Lower lobe of right lung (tissue), 2 donors: ENCODE measurements around the gene MPO. TPM values are rescaled to one million over a fixed set of nuclear protein-coding genes. Genes with fewer than 3 reads are reported as not detected.

Experiments
- ATAC-seq, 2 donors: fragments of 200-7000 bp; cut with Tn5 transposase; one replicate each; pipeline ENCODE4 v1.9.1; 2020 to 2022; ENCODE audit warnings: mild to moderate bottlenecking in 2 of 2, moderate library complexity in 2 of 2
- DNase-seq: peaks from one replicate; pipeline ENCODE4 v3.0.0-alpha.2; 2020
- H3K27ac ChIP-seq: fragments of 200-600 bp; one replicate; pipeline ENCODE4 v1.8.0; 2022
- H3K27me3 ChIP-seq: fragments of 200-600 bp; one replicate; pipeline ENCODE4 v1.8.0; 2022; ENCODE audit warnings: low read depth
- H3K36me3 ChIP-seq: fragments of 200-600 bp; one replicate; pipeline ENCODE4 v1.8.0; 2022; ENCODE audit warnings: mild to moderate bottlenecking
- H3K4me1 ChIP-seq: fragments of 200-600 bp; one replicate; pipeline ENCODE4 v1.8.0; 2022
- H3K4me3 ChIP-seq: fragments of 200-600 bp; one replicate; pipeline ENCODE4 v1.8.0; 2022; ENCODE audit warnings: mild to moderate bottlenecking
- H3K9me3 ChIP-seq: fragments of 200-600 bp; one replicate; pipeline ENCODE4 v1.8.0; 2022
- intact Hi-C: fragments of 100-400 bp; cut with DNase I; formaldehyde crosslinking; loops from one replicate; pipeline ENCODE4 v1.11.0; 2022
- total RNA-seq: library from RNA; stranded (reverse); fragmentation: NEBNext Ultra II Directional; extraction: Animal tissue kit (Norgen Biotek cat#: 25700); gene quantifications from one replicate; pipeline ENCODE4 v1.2.1, GENCODE V29; 2021
- TF ChIP-seq, protein P1 (sequence below): fragments of 200-600 bp; IDR thresholded peaks from one replicate; pipeline ENCODE4 v1.8.0; 2022; ENCODE audit warnings: antibody characterized with exemption, mild to moderate bottlenecking
- donor health status: DM: no; HTN: yes; CAD: no; lungs with severe emphysema.

MPO gene
- total RNA-seq, 1 donor from 2014 or later = 1.1 TPM

GRCh38 chr17:58229881-58230280 lies 50.9 kb downstream of the MPO start:
- ATAC-seq = no peak
- intact Hi-C loops = no loop called here

GRCh38 chr17:58229384-58229783 lies 51.4 kb downstream of the MPO start:
- Histone ChIP-seq H3K4me1 (no peaks in the 10 kb centered on the region), H3K36me3 (no peaks in the 10 kb centered on the region), H3K27ac (no peak overlapping the region), H3K27me3 (peaks cover 10% of the 10 kb centered on the region), H3K9me3 (no peaks in the 10 kb centered on the region), H3K4me3 (no peak overlapping the region)
- intact Hi-C loops = no loop called here
- TF ChIP-seq, protein P1, sequence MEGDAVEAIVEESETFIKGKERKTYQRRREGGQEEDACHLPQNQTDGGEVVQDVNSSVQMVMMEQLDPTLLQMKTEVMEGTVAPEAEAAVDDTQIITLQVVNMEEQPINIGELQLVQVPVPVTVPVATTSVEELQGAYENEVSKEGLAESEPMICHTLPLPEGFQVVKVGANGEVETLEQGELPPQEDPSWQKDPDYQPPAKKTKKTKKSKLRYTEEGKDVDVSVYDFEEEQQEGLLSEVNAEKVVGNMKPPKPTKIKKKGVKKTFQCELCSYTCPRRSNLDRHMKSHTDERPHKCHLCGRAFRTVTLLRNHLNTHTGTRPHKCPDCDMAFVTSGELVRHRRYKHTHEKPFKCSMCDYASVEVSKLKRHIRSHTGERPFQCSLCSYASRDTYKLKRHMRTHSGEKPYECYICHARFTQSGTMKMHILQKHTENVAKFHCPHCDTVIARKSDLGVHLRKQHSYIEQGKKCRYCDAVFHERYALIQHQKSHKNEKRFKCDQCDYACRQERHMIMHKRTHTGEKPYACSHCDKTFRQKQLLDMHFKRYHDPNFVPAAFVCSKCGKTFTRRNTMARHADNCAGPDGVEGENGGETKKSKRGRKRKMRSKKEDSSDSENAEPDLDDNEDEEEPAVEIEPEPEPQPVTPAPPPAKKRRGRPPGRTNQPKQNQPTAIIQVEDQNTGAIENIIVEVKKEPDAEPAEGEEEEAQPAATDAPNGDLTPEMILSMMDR = no peak
- DNase-seq = no peak
- no peak for ATAC-seq

More at GRCh38 chr17:58229881-58230280, 50.9 kb downstream of the MPO start:
- H3K4me1 ChIP-seq = no peaks in the 10 kb centered on the region
- TF ChIP-seq, protein P1 = no peak
- no peak for DNase-seq
- H3K4me3 ChIP-seq = no peak overlapping the region
- H3K27me3 ChIP-seq = peaks cover 15% of the 10 kb centered on the region
- H3K27ac ChIP-seq = no peak overlapping the region
- H3K36me3 ChIP-seq = no peaks in the 10 kb centered on the region
- H3K9me3 ChIP-seq = no peaks in the 10 kb centered on the region

GRCh38 chr17:58228679-58229078 lies 52.1 kb downstream of the MPO start:
- intact Hi-C loops = no loop called here
- Histone ChIP-seq H3K4me1 (no peaks in the 10 kb centered on the region), H3K9me3 (no peaks in the 10 kb centered on the region), H3K27me3 (peaks cover 10% of the 10 kb centered on the region), H3K36me3 (no peaks in the 10 kb centered on the region), H3K27ac (no peak overlapping the region), H3K4me3 (no peak overlapping the region)
- TF ChIP-seq, protein P1 = no peak
- DNase-seq (no peak), ATAC-seq (no peak)

DNA sequence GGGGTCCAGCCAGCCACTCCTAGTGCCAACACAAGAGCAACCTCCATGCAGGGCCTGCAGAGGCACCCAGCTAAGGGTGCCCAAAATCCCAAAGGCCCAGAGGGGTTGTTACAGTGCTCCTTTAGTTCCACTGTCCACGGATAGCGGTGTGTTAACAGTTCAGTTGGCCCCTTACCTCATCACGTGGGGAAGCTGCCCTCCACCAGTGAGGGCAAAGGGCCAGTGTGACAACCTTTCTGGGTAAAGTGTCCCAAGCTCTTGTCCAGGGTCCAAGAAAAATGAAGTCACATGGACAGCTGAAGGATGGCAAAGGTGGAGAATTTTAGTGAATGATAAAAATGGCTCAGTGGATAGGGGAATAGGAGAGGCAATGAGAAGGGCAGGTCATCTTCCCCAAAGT lies 53.0 kb downstream of the MPO start:
- TF ChIP-seq, protein P1 = no peak
- peaks cover 10% of the 10 kb centered on the region for H3K27me3 ChIP-seq
- intact Hi-C loops = no loop called here
- no peak for DNase-seq
- no peaks in the 10 kb centered on the region for H3K9me3 ChIP-seq
- H3K4me3 ChIP-seq = no peak overlapping the region
- no peak overlapping the region for H3K27ac ChIP-seq
- no peaks in the 10 kb centered on the region for H3K4me1 ChIP-seq
- no peak for ATAC-seq
- H3K36me3 ChIP-seq = no peaks in the 10 kb centered on the region

DNA sequence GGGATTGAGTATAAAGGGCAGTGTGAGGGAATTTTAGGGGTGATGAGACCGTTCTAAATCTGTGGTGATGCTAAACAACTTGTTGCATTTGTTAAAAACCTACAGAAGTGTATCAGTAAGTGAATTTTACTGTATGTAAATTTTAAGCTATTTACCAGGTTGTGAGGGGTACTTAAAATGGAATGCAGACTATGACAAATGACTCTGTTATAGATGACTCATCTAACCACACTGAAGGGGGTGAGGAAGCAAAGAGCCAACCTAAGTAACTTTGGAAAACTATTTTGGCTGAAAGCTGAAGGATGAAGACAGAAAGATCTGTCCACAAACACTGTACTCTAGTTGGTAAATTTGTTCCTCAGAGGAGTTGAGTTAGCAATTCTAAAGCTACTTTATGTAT lies 56.4 kb downstream of the MPO start:
- peaks cover 8% of the 10 kb centered on the region for H3K27me3 ChIP-seq
- intact Hi-C loops = no loop called here

More for the DNA sequence above, 56.4 kb downstream of the MPO start:
- H3K9me3 ChIP-seq = no peaks in the 10 kb centered on the region
- DNase-seq (no peak), ATAC-seq (no peak)
- H3K4me1 ChIP-seq = peaks cover 9% of the 10 kb centered on the region
- TF ChIP-seq, protein P1 = no peak
- no peak overlapping the region for H3K27ac ChIP-seq
- no peak overlapping the region for H3K4me3 ChIP-seq
- no peaks in the 10 kb centered on the region for H3K36me3 ChIP-seq

Other genes starting within 250 kb of the MPO start
- 33.8 TPM for gene DYNLL2, start 197.5 kb downstream of the MPO start, total RNA-seq
- not detected for gene OR4D1, start 132.6 kb downstream of the MPO start, total RNA-seq
- gene OR4D2, start 114.0 kb downstream of the MPO start, total RNA-seq = not detected
- not detected for gene EPX, start 88.2 kb downstream of the MPO start, total RNA-seq
- gene MKS1, start 61.7 kb downstream of the MPO start, total RNA-seq = 20.1 TPM
- gene LPO, start 42.4 kb downstream of the MPO start, total RNA-seq = not detected
- 20.2 TPM for gene TSPOAP1, start 47.9 kb upstream of the MPO start, total RNA-seq
- 82.4 TPM for gene SUPT4H1, start 71.3 kb upstream of the MPO start, total RNA-seq
- 9.7 TPM for gene RNF43, start 136.6 kb upstream of the MPO start, total RNA-seq
- gene HSF5, start 207.5 kb upstream of the MPO start, total RNA-seq = 0.32 TPM
- gene MTMR4, start 233.7 kb upstream of the MPO start, total RNA-seq = 37.3 TPM